GM12892 (cell line): Measurements from ENCODE around the gene MRTFB.

ENCODE experiments used
- POLR2A ChIP-seq: IDR thresholded peaks from 2 replicates; pipeline ENCODE4 v1.6.1; 2011; ENCODE audit warnings: low read depth, low read length, control low read depth
- POLR2AphosphoS5 ChIP-seq: IDR thresholded peaks from 2 replicates; pipeline ENCODE4 v1.6.1; 2011; ENCODE audit warnings: low read depth, low read length, control low read depth
- TAF1 ChIP-seq: IDR thresholded peaks from 2 replicates; pipeline ENCODE4 v1.6.1; 2011; ENCODE audit warnings: low read depth, mild to moderate bottlenecking, control low read depth, low read length, borderline replicate concordance

DNA sequence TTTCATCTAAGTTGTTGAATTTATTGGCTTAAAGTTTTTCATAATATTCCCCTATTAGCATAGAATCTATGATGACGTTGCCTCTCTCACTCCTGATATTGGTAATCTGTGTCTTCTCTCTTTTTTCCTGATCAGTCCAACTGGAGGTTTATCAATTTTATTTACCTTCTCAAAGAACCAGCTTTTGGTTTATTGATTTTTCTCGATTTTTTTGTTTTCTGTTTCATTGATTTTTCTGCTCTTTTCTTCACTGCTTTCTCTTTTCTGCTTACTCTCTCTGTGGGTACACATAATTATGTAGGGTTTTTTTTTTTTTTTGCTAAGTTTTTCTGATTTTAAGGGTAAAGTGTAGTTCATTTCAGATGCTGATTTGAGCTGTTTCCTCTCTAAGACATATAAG, 29.7 kb downstream of the MRTFB start:
- TF ChIP-seq POLR2AphosphoS5 (no peak), POLR2A (no peak), TAF1 (no peak)
